A549 (cell line): ENCODE measurements around the gene PARVB. TPM values are rescaled to one million over a fixed set of nuclear protein-coding genes. Genes with fewer than 3 reads are reported as not detected.

Experiments
- ATAC-seq, 2 experiments: fragments of 200-7000 bp in 1 of 2; fragments of >200 bp in 1 of 2; cut with Nextera tagmentation in 1 of 2; cut with Tn5 transposase in 1 of 2; 3 replicates each; pipeline versions ENCODE4 v1.8.0 to v1.9.1; 2018 to 2020; ENCODE audit warnings: mild to moderate bottlenecking in 1 of 2, moderate library complexity in 1 of 2
- CTCF ChIA-PET: fragments of 300-600 bp; sonication (Branson Sonifier 250); formaldehyde crosslinking; extraction: SDS; loops from one replicate; lab custom pipeline; 2021; ENCODE audit warnings: antibody characterized with exemption, inconsistent platforms; lab: Yijun Ruan, JAX
- POLR2A ChIA-PET: fragments of 350-600 bp; formaldehyde crosslinking; extraction: SDS; loops from one replicate; lab custom pipeline; 2021; ENCODE audit warnings: antibody characterized with exemption, inconsistent platforms; lab: Yijun Ruan, JAX
- DNase-seq, 2 experiments: peaks; one replicate each; pipeline versions ENCODE4 v3.0.0 to v3.0.0-alpha.2; 2011 to 2016; ENCODE audit warnings: low read depth in 1 of 2, low spot score in 1 of 2
- FAIRE-seq: peaks from 2 replicates; lab custom pipeline; 2011; peaks lifted over from hg19 to GRCh38; lab: Jason Lieb, UNC
- H3K27ac ChIP-seq, 2 experiments: fragments of >200 bp; sonication (Bioruptor Twin); formaldehyde crosslinking; 3 replicates each; pipeline ENCODE4 v1.5.1; 2016 to 2017
- H3K4me1 ChIP-seq: fragments of >200 bp; sonication (Bioruptor Twin); formaldehyde crosslinking; 3 replicates; pipeline ENCODE4 v1.6.1; 2016
- H3K4me2 ChIP-seq: fragments of >200 bp; sonication (Bioruptor Twin); formaldehyde crosslinking; 3 replicates; pipeline ENCODE4 v1.6.1; 2016
- H3K4me3 ChIP-seq: fragments of >200 bp; sonication (Bioruptor Twin); formaldehyde crosslinking; 3 replicates; pipeline ENCODE4 v1.5.1; 2016
- H3K9me3 ChIP-seq: fragments of >200 bp; sonication (Bioruptor Twin); formaldehyde crosslinking; 3 replicates; pipeline ENCODE4 v1.6.1; 2016
- CBX8 ChIP-seq: fragments of 200-600 bp; sonication (generic); IDR thresholded peaks from 2 replicates; pipeline ENCODE4 v1.6.1; 2016
- CEBPB ChIP-seq, 2 experiments: fragments of >200 bp in 1 of 2; sonication (Bioruptor Twin) in 1 of 2; formaldehyde crosslinking in 1 of 2; IDR thresholded peaks; 2 replicates each; pipeline ENCODE4 v1.6.1; 2012 to 2016
- CHD4 ChIP-seq: fragments of 200-600 bp; sonication (generic); IDR thresholded peaks from 2 replicates; pipeline ENCODE4 v1.6.1; 2016; ENCODE audit warnings: antibody characterized with exemption, mild to moderate bottlenecking, borderline replicate concordance
- EHF ChIP-seq: fragments of 250-450 bp; sonication (Bioruptor Pico); IDR thresholded peaks from 2 replicates; pipeline ENCODE4 v1.5.0; 2020; ENCODE audit warnings: mild to moderate bottlenecking
- FOXS1 ChIP-seq: fragments of 250-450 bp; sonication (Bioruptor Pico); IDR thresholded peaks from 2 replicates; pipeline ENCODE4 v1.5.0; 2020; ENCODE audit warnings: mild to moderate bottlenecking, moderate library complexity
- GATA3 ChIP-seq: IDR thresholded peaks from 2 replicates; pipeline ENCODE4 v1.6.1; 2012; ENCODE audit warnings: borderline replicate concordance
- HDAC2 ChIP-seq: fragments of 200-600 bp; sonication (generic); IDR thresholded peaks from 2 replicates; pipeline ENCODE4 v1.6.1; 2016
- HEYL ChIP-seq: fragments of 250-450 bp; sonication (Bioruptor Pico); IDR thresholded peaks from 2 replicates; pipeline ENCODE4 v1.8.0; 2021; ENCODE audit warnings: mild to moderate bottlenecking, moderate library complexity
- HOXB5 ChIP-seq: fragments of 250-450 bp; sonication (Bioruptor Pico); IDR thresholded peaks from 2 replicates; pipeline ENCODE4 v1.5.0; 2020; ENCODE audit warnings: mild to moderate bottlenecking, moderate library complexity
- KDM5A ChIP-seq: fragments of 200-600 bp; sonication (generic); IDR thresholded peaks from 2 replicates; pipeline ENCODE4 v1.6.1; 2016; ENCODE audit warnings: antibody characterized with exemption, mild to moderate bottlenecking
- MAZ ChIP-seq: fragments of 150-350 bp; IDR thresholded peaks from 2 replicates; pipeline ENCODE4 v1.6.1; 2014; ENCODE audit warnings: antibody characterized with exemption, low read depth, low read length, borderline replicate concordance
- MYC ChIP-seq: IDR thresholded peaks from 2 replicates; pipeline ENCODE4 v1.6.1; 2012; ENCODE audit warnings: mild to moderate bottlenecking, inconsistent platforms, low read length, improper control_type of control experiment, borderline replicate concordance
- NFE2L2 ChIP-seq: fragments of 150-350 bp; conservative IDR thresholded peaks from 2 replicates; pipeline ENCODE4 v1.6.1; 2014; ENCODE audit warnings: low read length
- NPAS2 ChIP-seq: fragments of 250-450 bp; sonication (Bioruptor Pico); IDR thresholded peaks from 2 replicates; pipeline ENCODE4 v1.8.0; 2022; ENCODE audit warnings: mild to moderate bottlenecking, moderate library complexity, borderline replicate concordance
- NR3C1 ChIP-seq: fragments of >200 bp; sonication (Bioruptor Twin); formaldehyde crosslinking; IDR thresholded peaks from 3 replicates; pipeline ENCODE4 v1.6.1; 2017
- PHF8 ChIP-seq: fragments of 200-600 bp; sonication (generic); IDR thresholded peaks from 2 replicates; pipeline ENCODE4 v1.6.1; 2016; ENCODE audit warnings: low read depth, mild to moderate bottlenecking, antibody characterized with exemption, moderate library complexity, borderline replicate concordance
- RAD21 ChIP-seq, 2 experiments: fragments of >200 bp in 1 of 2; sonication (Bioruptor Twin) in 1 of 2; formaldehyde crosslinking in 1 of 2; IDR thresholded peaks in 1 of 2; conservative IDR thresholded peaks in 1 of 2; 2 replicates in 1 of 2; 3 replicates in 1 of 2; pipeline ENCODE4 v1.6.1; 2012 to 2018; ENCODE audit warnings: inconsistent platforms in 1 of 2
- RARB ChIP-seq: fragments of 250-450 bp; sonication (Bioruptor Pico); IDR thresholded peaks from 2 replicates; pipeline ENCODE4 v1.8.0; 2021; ENCODE audit warnings: mild to moderate bottlenecking, moderate library complexity
- RFX5 ChIP-seq: fragments of 450-650 bp; IDR thresholded peaks from 2 replicates; pipeline ENCODE4 v1.7.1; 2014; ENCODE audit warnings: antibody characterized with exemption, mild to moderate bottlenecking, moderate library complexity
- RNF2 ChIP-seq: fragments of 200-600 bp; sonication (generic); IDR thresholded peaks from 2 replicates; pipeline ENCODE4 v1.6.1; 2016; ENCODE audit warnings: low read depth, mild to moderate bottlenecking, antibody characterized with exemption, moderate library complexity, borderline replicate concordance
- SMC3 ChIP-seq: fragments of >200 bp; sonication (Bioruptor Twin); formaldehyde crosslinking; IDR thresholded peaks from 3 replicates; pipeline ENCODE4 v1.6.1; 2018; ENCODE audit warnings: inconsistent platforms
- TFCP2L1 ChIP-seq: fragments of 250-450 bp; sonication (Bioruptor Pico); IDR thresholded peaks from 2 replicates; pipeline ENCODE4 v1.5.0; 2021; ENCODE audit warnings: mild to moderate bottlenecking
- TP53 ChIP-seq: fragments of 250-450 bp; sonication (Bioruptor Pico); IDR thresholded peaks from 2 replicates; pipeline ENCODE4 v1.5.0; 2021; ENCODE audit warnings: mild to moderate bottlenecking, moderate library complexity
- ZSCAN20 ChIP-seq: fragments of 250-450 bp; sonication (Bioruptor Pico); IDR thresholded peaks from 2 replicates; pipeline ENCODE4 v1.8.0; 2022; ENCODE audit warnings: mild to moderate bottlenecking, moderate library complexity
- whole genome bisulfite sequencing: methylation state at CpG from one replicate; pipeline ENCODE4 v1.1.6; 2017; ENCODE audit errors: missing lambda C conversion rate; 5-methylcytosine and 5-hydroxymethylcytosine counted together
- polyA plus RNA-seq, 4 experiments: library from polyadenylated mRNA; depleted of rRNA in 3 of 4; stranded (reverse); fragments of >200 nt; fragmentation: RNase III in 1 of 4; extraction: RNeasy Plus Mini Kit Qiagen cat#74134 plus additional on column Dnase treatment in 1 of 4; gene quantifications; 2 replicates in 3 of 4; 3 replicates in 1 of 4; pipeline ENCODE4 v1.2.3, GENCODE V29; 2011 to 2017
- TF ChIP-seq, protein P1 (sequence below): IDR thresholded peaks from 2 replicates; pipeline ENCODE4 v1.6.1; 2012; ENCODE audit warnings: low read depth, borderline replicate concordance
- TF ChIP-seq, protein P2 (sequence below): IDR thresholded peaks from 2 replicates; pipeline ENCODE4 v1.6.1; 2012
- TF ChIP-seq, protein P3 (sequence below): fragments of 250-450 bp; sonication (Bioruptor Pico); IDR thresholded peaks from 2 replicates; pipeline ENCODE4 v1.5.0; 2020; ENCODE audit warnings: low read depth, mild to moderate bottlenecking, moderate library complexity
- TF ChIP-seq, protein P4 (sequence below): IDR thresholded peaks from 2 replicates; pipeline ENCODE4 v1.6.1; 2012
- TF ChIP-seq, protein P5 (sequence below): fragments of 150-350 bp; IDR thresholded peaks from 2 replicates; pipeline ENCODE4 v1.6.1; 2014; ENCODE audit warnings: low read depth, mild to moderate bottlenecking, low read length
- TF ChIP-seq, protein P6 (sequence below): fragments of >200 bp; sonication (Bioruptor Twin); formaldehyde crosslinking; IDR thresholded peaks from 3 replicates; pipeline ENCODE4 v1.6.1; 2016

The PARVB gene
- polyA plus RNA-seq, 2 of the 4 experiments (the other 2 are of a cell fraction) = 28.3 to 33.5 TPM

DNA sequence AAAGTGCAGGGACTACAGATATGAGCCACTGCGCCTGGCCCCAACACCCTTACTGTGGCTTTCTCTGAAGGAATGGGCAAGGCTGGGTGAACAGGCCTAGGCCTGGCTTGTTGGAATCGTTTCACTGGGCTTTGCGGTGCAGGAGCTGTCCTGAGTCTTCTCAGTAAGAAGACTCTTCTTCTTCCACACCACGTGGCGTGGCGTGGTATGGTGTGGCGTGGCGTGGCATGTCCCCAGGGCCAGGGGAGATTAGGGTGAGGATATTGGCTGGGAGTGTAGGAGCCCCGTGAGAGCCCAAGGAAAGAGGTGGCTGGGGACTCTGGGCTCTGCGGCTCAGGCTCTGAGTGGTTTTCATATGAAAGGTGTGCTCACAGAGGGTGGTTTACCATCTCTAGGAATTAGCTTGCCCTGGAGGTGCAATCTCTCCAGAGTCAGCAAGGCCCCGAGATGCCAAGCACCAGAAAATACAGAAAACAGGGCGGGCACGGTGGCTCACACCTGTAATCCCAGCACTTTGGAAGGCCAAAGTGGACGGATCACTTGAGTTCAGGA, 70.7 kb downstream of the PARVB start:
- H3K4me2 ChIP-seq = no peak overlapping the region
- DNase-seq (no peak), ATAC-seq (no peak), FAIRE-seq (no peak)
- no peaks in the 10 kb centered on the region for H3K9me3 ChIP-seq
- H3K4me1 ChIP-seq = no peaks in the 10 kb centered on the region
- POLR2A ChIA-PET = no interaction called here
- WGBS = 95% methylated on average over 11 of the region's 14 CpGs
- CTCF ChIA-PET = interaction anchor here (1.5 to 4.6 kb wide), 3 partner anchors 9 to 102 kb away, joined by 4 to 18 read pairs (median 12); no protein-coding TSS in a partner anchor
- TF ChIP-seq HDAC2 = no peak
- TF ChIP-seq PHF8 = no peak
- no peak for TF ChIP-seq MYC
- no peak for TF ChIP-seq RNF2
- TF ChIP-seq, protein P1, sequence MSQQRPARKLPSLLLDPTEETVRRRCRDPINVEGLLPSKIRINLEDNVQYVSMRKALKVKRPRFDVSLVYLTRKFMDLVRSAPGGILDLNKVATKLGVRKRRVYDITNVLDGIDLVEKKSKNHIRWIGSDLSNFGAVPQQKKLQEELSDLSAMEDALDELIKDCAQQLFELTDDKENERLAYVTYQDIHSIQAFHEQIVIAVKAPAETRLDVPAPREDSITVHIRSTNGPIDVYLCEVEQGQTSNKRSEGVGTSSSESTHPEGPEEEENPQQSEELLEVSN = no peak
- TF ChIP-seq ZSCAN20 (CRISPR knock-in tag) = no peak
- TF ChIP-seq GATA3 = no peak
- TF ChIP-seq NR3C1 = no peak
- TF ChIP-seq CEBPB (IDR thresholded peaks at IDR 0.05) = no peak
- TF ChIP-seq, protein P2, sequence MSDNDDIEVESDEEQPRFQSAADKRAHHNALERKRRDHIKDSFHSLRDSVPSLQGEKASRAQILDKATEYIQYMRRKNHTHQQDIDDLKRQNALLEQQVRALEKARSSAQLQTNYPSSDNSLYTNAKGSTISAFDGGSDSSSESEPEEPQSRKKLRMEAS = no peak
- TF ChIP-seq FOXS1 (CRISPR knock-in tag) = no peak
- TF ChIP-seq RFX5 = no peak
- TF ChIP-seq KDM5A = no peak
- no peak for TF ChIP-seq CHD4
- no peak for TF ChIP-seq NFE2L2
- TF ChIP-seq, protein P3, sequence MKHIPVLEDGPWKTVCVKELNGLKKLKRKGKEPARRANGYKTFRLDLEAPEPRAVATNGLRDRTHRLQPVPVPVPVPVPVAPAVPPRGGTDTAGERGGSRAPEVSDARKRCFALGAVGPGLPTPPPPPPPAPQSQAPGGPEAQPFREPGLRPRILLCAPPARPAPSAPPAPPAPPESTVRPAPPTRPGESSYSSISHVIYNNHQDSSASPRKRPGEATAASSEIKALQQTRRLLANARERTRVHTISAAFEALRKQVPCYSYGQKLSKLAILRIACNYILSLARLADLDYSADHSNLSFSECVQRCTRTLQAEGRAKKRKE = no peak
- TF ChIP-seq EHF (CRISPR knock-in tag) = no peak
- TF ChIP-seq, protein P4, sequence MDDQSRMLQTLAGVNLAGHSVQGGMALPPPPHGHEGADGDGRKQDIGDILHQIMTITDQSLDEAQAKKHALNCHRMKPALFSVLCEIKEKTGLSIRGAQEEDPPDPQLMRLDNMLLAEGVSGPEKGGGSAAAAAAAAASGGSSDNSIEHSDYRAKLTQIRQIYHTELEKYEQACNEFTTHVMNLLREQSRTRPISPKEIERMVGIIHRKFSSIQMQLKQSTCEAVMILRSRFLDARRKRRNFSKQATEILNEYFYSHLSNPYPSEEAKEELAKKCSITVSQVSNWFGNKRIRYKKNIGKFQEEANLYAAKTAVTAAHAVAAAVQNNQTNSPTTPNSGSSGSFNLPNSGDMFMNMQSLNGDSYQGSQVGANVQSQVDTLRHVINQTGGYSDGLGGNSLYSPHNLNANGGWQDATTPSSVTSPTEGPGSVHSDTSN = no peak
- TF ChIP-seq, protein P5, sequence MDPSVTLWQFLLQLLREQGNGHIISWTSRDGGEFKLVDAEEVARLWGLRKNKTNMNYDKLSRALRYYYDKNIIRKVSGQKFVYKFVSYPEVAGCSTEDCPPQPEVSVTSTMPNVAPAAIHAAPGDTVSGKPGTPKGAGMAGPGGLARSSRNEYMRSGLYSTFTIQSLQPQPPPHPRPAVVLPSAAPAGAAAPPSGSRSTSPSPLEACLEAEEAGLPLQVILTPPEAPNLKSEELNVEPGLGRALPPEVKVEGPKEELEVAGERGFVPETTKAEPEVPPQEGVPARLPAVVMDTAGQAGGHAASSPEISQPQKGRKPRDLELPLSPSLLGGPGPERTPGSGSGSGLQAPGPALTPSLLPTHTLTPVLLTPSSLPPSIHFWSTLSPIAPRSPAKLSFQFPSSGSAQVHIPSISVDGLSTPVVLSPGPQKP = no peak
- H3K27ac ChIP-seq = no peak overlapping the region
- no peak overlapping the region for H3K4me3 ChIP-seq

DNA sequence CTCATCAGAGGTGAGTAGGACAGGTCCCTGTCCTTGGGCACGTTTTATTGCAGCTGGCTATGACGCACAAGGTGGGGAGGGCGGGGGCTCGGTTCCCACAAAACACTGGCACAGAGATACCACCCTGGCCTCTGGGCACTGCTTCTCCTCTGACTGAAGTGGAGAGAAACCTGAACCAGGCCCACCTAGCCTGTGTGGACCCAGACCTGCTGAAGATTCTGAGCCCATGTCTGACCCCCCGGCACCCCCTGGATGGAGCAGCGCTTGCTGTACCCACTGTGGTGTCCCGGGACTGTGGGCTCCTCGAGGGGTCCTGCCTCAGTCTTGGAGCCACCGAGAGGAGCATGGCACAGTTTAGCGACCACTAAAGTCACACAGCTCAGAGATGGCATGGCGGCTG, 72.6 kb downstream of the PARVB start:
- CTCF ChIA-PET = interaction anchor here (0.6 to 4.6 kb wide), 5 partner anchors 11 to 749 kb away, joined by 3 to 18 read pairs (median 4); no protein-coding TSS in a partner anchor
- 93% methylated on average over 5 of the region's 11 CpGs for WGBS

More for the DNA sequence above, 72.6 kb downstream of the PARVB start:
- TF ChIP-seq, protein P6, sequence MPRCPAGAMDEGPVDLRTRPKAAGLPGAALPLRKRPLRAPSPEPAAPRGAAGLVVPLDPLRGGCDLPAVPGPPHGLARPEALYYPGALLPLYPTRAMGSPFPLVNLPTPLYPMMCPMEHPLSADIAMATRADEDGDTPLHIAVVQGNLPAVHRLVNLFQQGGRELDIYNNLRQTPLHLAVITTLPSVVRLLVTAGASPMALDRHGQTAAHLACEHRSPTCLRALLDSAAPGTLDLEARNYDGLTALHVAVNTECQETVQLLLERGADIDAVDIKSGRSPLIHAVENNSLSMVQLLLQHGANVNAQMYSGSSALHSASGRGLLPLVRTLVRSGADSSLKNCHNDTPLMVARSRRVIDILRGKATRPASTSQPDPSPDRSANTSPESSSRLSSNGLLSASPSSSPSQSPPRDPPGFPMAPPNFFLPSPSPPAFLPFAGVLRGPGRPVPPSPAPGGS = no peak
- no peak for TF ChIP-seq CEBPB (IDR thresholded peaks at IDR 0.05)
- no peak for TF ChIP-seq NPAS2 (CRISPR knock-in tag)
- no peak for TF ChIP-seq TFCP2L1 (CRISPR knock-in tag)
- TF ChIP-seq FOXS1 (CRISPR knock-in tag) = no peak
- TF ChIP-seq, protein P1 = no peak
- no peak for TF ChIP-seq HEYL
- TF ChIP-seq SMC3 = no peak
- TF ChIP-seq HOXB5 (CRISPR knock-in tag) = no peak
- TF ChIP-seq HDAC2 = no peak
- TF ChIP-seq NR3C1 = no peak
- TF ChIP-seq MAZ = no peak
- no peak for TF ChIP-seq CBX8
- no peak for TF ChIP-seq TP53
- no peak for TF ChIP-seq RARB (CRISPR knock-in tag)
- TF ChIP-seq RAD21 (conservative IDR thresholded peaks at IDR 0.05 in 1 of 2, IDR thresholded peaks at IDR 0.05 in 1 of 2) = no peak
- Histone ChIP-seq H3K4me3 (no peak overlapping the region), H3K9me3 (no peaks in the 10 kb centered on the region), H3K4me1 (no peaks in the 10 kb centered on the region), H3K27ac (no peak overlapping the region), H3K4me2 (no peak overlapping the region)
- no peak for ATAC-seq
- FAIRE-seq = no peak
- POLR2A ChIA-PET = no interaction called here
- no peak for DNase-seq
